Neutrophil (primary cell): Measurements from ENCODE around the gene RNF123.

Source experiments
- H3K27ac ChIP-seq: fragments of 200-600 bp; sonication (generic); 2 replicates; pipeline ENCODE4 v1.5.1; 2016; ENCODE audit warnings: mild to moderate bottlenecking, moderate library complexity
- H3K27me3 ChIP-seq: fragments of 200-600 bp; sonication (generic); 2 replicates; pipeline ENCODE4 v1.6.0; 2016; ENCODE audit warnings: mild to moderate bottlenecking
- H3K36me3 ChIP-seq: fragments of 200-600 bp; sonication (generic); 2 replicates; pipeline ENCODE4 v1.5.1; 2017
- H3K4me1 ChIP-seq, 2 experiments: fragments of 200-600 bp in 1 of 2; sonication (generic) in 1 of 2; 1 replicate in 1 of 2; 2 replicates in 1 of 2; pipeline versions ENCODE4 v1.5.1 to v1.6.1; 2013 to 2016; ENCODE audit warnings: low read depth in 1 of 2, low read length in 1 of 2, mild to moderate bottlenecking in 1 of 2, moderate library complexity in 1 of 2; ENCODE audit not compliant: control insufficient read depth in 1 of 2, insufficient read depth in 1 of 2
- H3K4me3 ChIP-seq, 2 experiments: fragments of 200-600 bp in 1 of 2; sonication (generic) in 1 of 2; 1 replicate in 1 of 2; 2 replicates in 1 of 2; pipeline ENCODE4 v1.5.1; 2013 to 2016; ENCODE audit warnings: low read depth in 1 of 2, low read length in 1 of 2, mild to moderate bottlenecking in 1 of 2, moderate library complexity in 1 of 2
- H3K9me3 ChIP-seq: fragments of 200-600 bp; sonication (generic); 2 replicates; pipeline ENCODE4 v1.5.1; 2016
- CTCF ChIP-seq: fragments of 200-600 bp; sonication (generic); IDR thresholded peaks from 2 replicates; pipeline ENCODE4 v1.5.1; 2016; ENCODE audit warnings: antibody characterized with exemption

RNF123 gene

DNA sequence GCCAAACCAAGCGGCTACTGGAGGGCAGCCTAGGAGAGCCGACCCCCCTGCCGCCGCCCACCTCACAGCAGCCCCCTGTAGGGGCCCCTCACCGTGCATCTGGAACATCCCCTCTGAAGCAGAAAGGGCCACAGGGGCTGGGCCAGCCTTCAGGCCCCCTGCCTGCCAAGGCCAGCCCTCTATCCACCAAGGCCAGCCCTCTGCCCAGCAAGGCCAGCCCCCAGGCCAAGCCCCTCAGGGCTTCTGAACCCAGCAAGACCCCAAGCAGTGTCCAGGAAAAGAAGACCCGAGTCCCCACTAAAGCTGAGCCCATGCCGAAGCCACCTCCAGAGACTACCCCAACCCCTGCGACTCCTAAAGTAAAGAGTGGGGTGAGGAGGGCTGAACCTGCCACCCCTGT, 38.7 kb upstream of the RNF123 start:
- H3K27me3 ChIP-seq, result no peaks in the 10 kb centered on the region
- no peak for TF ChIP-seq CTCF
- no peaks in the 10 kb centered on the region for H3K36me3 ChIP-seq
- no peaks in the 10 kb centered on the region for H3K9me3 ChIP-seq
- no peaks in the 10 kb centered on the region for H3K4me1 ChIP-seq
- H3K27ac ChIP-seq, result no peak overlapping the region
- H3K4me3 ChIP-seq, result no peak overlapping the region

GRCh38 chr3:49652218-49652902, 37.0 kb upstream of the RNF123 start:
- no peak overlapping the region for H3K27ac ChIP-seq
- no peaks in the 10 kb centered on the region for H3K4me1 ChIP-seq
- no peaks in the 10 kb centered on the region for H3K9me3 ChIP-seq
- peaks cover 12% of the 10 kb centered on the region for H3K27me3 ChIP-seq
- no peak for TF ChIP-seq CTCF
- H3K36me3 ChIP-seq, result no peaks in the 10 kb centered on the region
- H3K4me3 ChIP-seq, result no peak overlapping the region

- H3K36me3 ChIP-seq, result no peaks in the 10 kb centered on the region
- H3K4me3 ChIP-seq, result no peak overlapping the region
- TF ChIP-seq CTCF, result no peak
- peaks cover 12% of the 10 kb centered on the region for H3K27me3 ChIP-seq
- no peaks in the 10 kb centered on the region for H3K9me3 ChIP-seq
- H3K4me1 ChIP-seq, result no peaks in the 10 kb centered on the region
- no peak overlapping the region for H3K27ac ChIP-seq
Observed at GRCh38 chr3:49652903-49653415, 36.4 kb upstream of the RNF123 start.

DNA sequence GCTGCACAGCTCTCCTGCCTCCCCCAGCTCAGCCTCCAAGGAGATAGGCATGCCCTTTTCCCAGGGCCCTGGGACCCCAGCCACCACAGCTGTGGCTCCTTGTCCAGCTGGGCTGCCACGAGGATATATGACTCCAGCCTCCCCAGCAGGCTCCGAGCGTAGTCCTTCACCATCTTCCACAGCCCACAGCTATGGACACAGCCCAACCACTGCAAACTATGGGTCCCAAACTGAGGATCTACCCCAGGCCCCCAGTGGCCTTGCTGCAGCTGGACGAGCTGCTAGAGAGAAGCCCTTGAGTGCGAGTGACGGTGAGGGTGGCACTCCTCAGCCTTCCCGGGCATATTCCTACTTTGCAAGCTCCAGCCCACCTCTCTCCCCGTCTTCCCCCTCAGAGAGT, 35.7 kb upstream of the RNF123 start:
- TF ChIP-seq CTCF, result no peak
- Histone ChIP-seq H3K9me3 (no peaks in the 10 kb centered on the region), H3K4me3 (no peak overlapping the region), H3K27ac (no peak overlapping the region), H3K36me3 (no peaks in the 10 kb centered on the region), H3K27me3 (peaks cover 12% of the 10 kb centered on the region), H3K4me1 (no peaks in the 10 kb centered on the region)

DNA sequence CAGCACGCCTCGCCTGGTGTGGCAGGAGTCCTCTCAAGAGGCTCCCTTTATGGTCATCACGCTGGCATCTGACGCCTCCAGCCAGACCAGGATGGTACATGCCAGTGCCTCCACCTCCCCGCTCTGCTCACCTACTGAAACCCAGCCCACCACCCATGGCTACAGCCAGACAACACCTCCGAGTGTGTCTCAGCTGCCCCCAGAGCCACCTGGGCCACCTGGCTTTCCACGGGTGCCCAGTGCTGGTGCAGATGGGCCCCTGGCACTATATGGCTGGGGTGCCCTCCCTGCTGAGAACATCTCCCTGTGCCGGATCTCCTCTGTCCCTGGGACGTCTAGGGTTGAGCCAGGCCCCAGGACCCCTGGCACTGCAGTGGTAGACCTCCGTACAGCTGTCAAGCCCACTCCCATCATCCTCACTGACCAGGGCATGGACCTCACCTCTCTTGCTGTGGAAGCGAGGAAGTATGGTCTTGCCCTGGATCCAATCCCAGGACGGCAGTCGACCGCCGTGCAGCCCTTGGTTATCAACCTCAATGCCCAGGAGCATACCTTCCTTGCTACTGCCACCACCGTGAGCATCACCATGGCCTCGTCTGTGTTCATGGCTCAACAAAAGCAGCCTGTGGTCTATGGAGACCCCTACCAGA, 35.1 kb upstream of the RNF123 start:
- no peak for TF ChIP-seq CTCF
- Histone ChIP-seq H3K27me3 (peaks cover 12% of the 10 kb centered on the region), H3K27ac (no peak overlapping the region), H3K9me3 (no peaks in the 10 kb centered on the region), H3K36me3 (no peaks in the 10 kb centered on the region), H3K4me3 (no peak overlapping the region), H3K4me1 (no peaks in the 10 kb centered on the region)
